C4-2B (cell line): ENCODE data around the gene UNKL.

Experiments
- H3K27ac ChIP-seq: fragments of 450-650 bp; 2 replicates; pipeline ENCODE4 v1.5.1; 2017
- ZFX ChIP-seq: fragments of 450-650 bp; IDR thresholded peaks from 2 replicates; pipeline ENCODE4 v1.6.1; 2017
- TF ChIP-seq, protein P1 (sequence below): fragments of 450-650 bp; conservative IDR thresholded peaks from 2 replicates; pipeline ENCODE4 v1.5.1; 2017; ENCODE audit warnings: mild to moderate bottlenecking

UNKL gene

DNA sequence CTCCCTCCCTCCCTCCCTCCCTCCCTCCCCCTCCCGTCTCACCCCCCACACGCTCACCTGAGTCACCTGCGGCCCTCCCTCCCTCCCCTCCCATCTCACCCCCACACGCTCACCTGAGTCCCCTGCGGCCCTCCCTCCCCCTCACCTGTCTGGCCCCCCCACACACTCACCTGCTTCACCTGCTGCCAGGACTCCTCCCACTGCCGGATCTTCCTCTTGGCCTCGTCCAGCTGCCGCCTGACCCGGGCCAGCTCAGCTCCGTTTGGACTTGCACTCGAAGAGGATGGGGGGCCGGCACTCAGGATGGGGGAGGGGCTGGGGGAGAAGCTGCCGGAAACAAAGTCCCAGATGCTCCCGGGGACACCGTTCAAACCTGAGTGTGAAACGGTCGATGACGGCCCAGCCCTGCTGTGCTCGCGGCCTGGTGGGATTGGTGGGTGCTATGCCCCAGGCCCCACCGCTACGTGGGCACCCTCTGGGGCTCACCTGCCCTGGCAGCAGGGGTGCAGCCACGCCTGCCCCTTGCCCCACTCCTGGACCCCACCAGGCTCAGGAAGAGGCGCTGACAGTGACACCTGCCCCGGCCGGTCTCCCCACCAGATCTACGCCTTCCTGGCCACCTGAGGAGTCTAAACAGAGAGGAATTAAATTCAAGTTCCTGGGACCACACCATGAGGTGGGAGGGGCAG lies 46.9 kb downstream of the UNKL start:
- TF ChIP-seq ZFX = no peak
- TF ChIP-seq, protein P1, sequence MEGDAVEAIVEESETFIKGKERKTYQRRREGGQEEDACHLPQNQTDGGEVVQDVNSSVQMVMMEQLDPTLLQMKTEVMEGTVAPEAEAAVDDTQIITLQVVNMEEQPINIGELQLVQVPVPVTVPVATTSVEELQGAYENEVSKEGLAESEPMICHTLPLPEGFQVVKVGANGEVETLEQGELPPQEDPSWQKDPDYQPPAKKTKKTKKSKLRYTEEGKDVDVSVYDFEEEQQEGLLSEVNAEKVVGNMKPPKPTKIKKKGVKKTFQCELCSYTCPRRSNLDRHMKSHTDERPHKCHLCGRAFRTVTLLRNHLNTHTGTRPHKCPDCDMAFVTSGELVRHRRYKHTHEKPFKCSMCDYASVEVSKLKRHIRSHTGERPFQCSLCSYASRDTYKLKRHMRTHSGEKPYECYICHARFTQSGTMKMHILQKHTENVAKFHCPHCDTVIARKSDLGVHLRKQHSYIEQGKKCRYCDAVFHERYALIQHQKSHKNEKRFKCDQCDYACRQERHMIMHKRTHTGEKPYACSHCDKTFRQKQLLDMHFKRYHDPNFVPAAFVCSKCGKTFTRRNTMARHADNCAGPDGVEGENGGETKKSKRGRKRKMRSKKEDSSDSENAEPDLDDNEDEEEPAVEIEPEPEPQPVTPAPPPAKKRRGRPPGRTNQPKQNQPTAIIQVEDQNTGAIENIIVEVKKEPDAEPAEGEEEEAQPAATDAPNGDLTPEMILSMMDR = no peak
- H3K27ac ChIP-seq = peak overlapping the region; percentile 73

- TF ChIP-seq, protein P1 = no peak
- TF ChIP-seq ZFX = no peak
- peak overlapping the region; percentile 73 for H3K27ac ChIP-seq
Observed at GRCh38 chr16:1366712-1367299, 47.7 kb downstream of the UNKL start.

- TF ChIP-seq, protein P1 = no peak
- no peak for TF ChIP-seq ZFX
- peak overlapping the region; percentile 73; the same call in 1 of the 2 replicates for H3K27ac ChIP-seq
Observed at GRCh38 chr16:1366060-1366711, 48.3 kb downstream of the UNKL start.

DNA sequence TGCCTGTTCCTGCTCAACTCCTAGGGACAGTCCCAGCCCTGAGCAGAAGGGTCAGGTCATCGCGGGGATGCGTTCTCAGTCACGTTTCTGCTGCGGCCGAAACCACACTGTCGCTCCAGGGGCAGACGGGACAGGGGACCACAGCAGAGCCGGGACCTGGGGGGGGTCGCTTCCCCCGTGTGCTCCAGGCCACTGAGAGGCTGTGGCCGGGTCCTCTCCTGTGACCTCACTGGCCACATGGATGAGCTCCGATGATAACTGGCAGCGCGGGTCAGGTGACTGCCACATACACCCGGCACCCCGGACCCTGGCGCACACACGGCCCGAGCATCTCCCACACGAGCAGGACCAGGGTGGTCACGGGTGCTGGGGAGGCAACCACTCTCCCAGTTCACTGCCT lies 50.0 kb downstream of the UNKL start:
- TF ChIP-seq ZFX = no peak
- TF ChIP-seq, protein P1 = no peak
- H3K27ac ChIP-seq = no peak overlapping the region

- TF ChIP-seq, protein P1 = peak; percentile 92
- TF ChIP-seq ZFX = no peak
- no peak overlapping the region for H3K27ac ChIP-seq
Observed at GRCh38 chr16:1363501-1364041, 50.9 kb downstream of the UNKL start.

DNA sequence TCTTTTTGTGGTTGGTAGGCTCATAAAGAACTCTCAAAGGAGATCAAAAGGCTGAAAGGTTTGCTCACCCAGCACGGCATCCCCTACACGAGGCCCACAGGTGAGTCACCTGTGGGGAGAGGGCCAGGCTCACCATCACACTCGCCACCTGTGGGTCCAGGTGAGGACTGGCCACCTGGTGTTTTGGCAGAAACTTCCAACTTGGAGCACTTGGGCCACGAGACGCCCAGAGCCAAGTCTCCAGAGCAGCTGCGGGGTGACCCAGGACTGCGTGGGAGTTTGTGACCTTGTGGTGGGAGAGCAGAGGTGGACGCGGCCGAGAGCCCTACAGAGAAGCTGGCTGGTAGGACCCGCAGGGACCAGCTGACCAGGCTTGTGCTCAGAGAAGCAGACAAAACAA lies 51.7 kb downstream of the UNKL start:
- TF ChIP-seq, protein P1 = no peak
- TF ChIP-seq ZFX = no peak
- H3K27ac ChIP-seq = no peak overlapping the region
